NCI-H2196 treated with DMSO at 0.1 percent for 48 hours (cell line): ENCODE measurements around the gene CCNDBP1.

Experiments
- DNase-seq: peaks from one replicate; lab custom pipeline; 2025; ENCODE audit not compliant: unreplicated experiment; lab: John Stamatoyannopoulos, UW

Gene CCNDBP1

GRCh38 chr15:43243020-43243645 lies 57.9 kb downstream of the CCNDBP1 start:
- DNase-seq = no peak

DNA sequence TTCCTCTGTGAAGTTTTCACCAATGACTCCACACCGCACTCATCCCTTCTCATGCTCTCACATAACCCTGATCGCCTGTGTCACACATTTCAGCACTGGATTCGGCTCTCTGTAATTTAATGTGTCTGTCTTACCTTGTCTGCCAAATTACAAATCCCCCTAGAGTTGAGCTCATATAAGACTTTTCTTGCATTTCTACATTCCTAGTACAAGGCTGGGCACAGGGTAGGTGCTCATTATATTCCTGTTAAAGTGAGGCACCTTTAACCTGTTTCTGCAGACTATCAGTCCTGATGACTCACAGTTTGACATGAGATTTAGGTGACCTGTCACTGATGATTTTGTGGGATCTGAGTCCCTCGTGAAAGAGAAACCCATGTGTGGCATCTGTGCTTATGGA lies 58.9 kb downstream of the CCNDBP1 start:
- DNase-seq = no peak

DNA sequence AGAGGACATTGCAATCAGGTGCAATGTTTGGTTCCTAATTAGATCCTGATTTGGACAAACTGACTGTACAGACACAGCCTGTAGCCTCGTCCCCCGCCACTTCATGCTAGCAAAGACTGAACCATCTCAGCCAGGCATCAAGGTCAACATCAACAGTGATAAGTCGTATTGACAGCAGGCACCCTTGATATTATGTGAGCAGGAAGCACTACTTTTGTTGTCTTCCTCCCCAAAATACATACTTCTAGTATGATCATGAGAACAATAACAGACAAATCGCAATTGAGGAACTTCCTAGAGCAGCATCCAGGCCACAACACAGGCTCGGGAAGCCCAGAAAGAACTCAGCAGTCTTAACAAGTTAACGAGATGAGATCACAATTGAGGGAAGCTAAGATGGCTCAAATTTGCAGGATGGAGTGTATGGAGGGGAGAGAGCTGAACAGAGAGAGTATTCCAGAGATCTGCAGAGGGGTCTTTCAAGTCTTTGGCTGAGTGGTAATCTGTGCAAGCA lies 61.1 kb downstream of the CCNDBP1 start:
- no peak for DNase-seq
